ENCODE data around the gene CDH2.

The CDH2 gene

DNA sequence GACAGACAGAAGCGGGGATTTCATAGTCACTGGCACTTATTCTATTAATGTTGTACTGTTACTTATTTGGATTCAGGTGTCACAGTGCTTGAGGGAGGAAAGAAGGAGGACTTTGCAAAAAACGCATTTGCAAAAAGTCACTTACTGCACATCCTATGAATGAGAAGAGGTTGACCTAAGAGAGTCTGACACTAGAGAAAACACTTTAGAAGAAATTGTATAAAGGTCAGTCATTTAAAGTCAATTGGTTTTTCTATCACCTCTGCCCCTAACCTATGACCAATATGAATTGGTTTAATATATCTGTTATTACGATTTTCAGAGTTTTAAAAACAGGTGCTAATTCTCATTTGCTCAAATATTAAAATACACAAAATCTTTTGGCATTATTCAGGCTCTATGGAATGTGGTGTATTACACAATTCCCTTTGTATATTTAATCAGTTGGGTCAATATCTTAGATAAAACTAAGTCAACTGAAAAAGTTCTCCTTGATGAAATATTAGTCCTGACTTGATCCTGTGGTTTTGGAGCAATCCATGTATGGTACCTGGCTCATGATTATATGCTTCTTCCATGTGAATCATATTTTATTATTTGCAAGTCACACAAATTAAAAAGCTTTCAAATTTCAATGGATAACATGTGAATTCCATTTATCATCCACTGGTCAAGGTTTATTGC, 157.4 kb downstream of the CDH2 start:
- TF ChIP-seq ZNF565 (CRISPR knock-in tag; conservative IDR thresholded peaks at IDR 0.05; ENCODE audit: low read depth) = no peak
- peak; percentile 9; the same call in 1 of the 2 replicates for TF ChIP-seq ISL1 (CRISPR knock-in tag; IDR thresholded peaks at IDR 0.05)
- no peak for ATAC-seq

DNA sequence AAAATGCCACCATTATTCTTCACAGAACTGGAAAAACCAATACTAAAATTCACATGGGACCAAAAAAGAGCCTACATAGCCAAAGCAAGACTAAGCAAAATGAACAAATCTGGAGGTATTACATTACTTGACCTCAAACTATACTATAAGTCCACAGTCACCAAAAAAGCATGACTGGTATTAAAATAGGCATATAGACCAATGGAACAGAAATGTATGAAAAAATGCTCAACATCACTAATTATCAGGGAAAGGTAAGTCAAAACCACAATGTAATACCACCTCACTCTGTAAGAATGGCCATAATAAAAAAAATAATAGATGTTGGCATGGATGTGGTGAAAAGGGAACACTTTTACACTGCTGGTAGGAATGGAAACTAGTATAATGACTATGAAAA, 158.6 kb downstream of the CDH2 start:
- TF ChIP-seq POU6F1 (CRISPR knock-in tag; IDR thresholded peaks at IDR 0.05; ENCODE audit: borderline replicate concordance, low read depth) = no peak
- no peak for TF ChIP-seq ZFP3 (CRISPR knock-in tag; IDR thresholded peaks at IDR 0.05)
- TF ChIP-seq ISL1 (CRISPR knock-in tag; IDR thresholded peaks at IDR 0.05) = no peak
- TF ChIP-seq PATZ1 (CRISPR knock-in tag; IDR thresholded peaks at IDR 0.05; ENCODE audit: borderline replicate concordance) = no peak
- TF ChIP-seq ZNF8 (CRISPR knock-in tag; IDR thresholded peaks at IDR 0.05) = no peak
- no peak for TF ChIP-seq CREB5 (CRISPR knock-in tag; IDR thresholded peaks at IDR 0.05; ENCODE audit: low read depth)
- no peak for TF ChIP-seq ARNTL (CRISPR knock-in tag; IDR thresholded peaks at IDR 0.05; ENCODE audit: borderline replicate concordance, low read depth)
- TF ChIP-seq ZFP30 (CRISPR knock-in tag; IDR thresholded peaks at IDR 0.05) = no peak
- no peak for TF ChIP-seq ZNF70 (CRISPR knock-in tag; IDR thresholded peaks at IDR 0.05)
- ATAC-seq = no peak

DNA sequence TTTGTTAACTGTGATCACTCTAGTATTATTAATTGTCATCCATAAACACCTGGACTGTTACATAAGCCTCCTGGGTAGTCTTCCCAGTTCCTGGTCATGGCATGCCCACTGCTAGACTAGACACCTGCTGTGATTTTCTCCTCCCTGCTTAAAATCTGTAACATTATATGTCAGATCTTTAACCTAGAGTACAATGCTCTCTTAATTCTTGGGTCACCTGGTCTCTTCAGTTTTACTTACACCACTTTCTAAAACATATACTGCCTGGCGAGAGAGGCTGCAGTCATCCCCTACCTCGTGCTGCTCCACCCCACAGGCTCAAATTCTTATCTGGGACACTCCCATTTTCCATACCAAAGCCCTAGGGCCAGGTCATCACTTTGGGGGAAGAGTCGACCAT, 161.3 kb downstream of the CDH2 start:
- ATAC-seq = no peak
- TF ChIP-seq SNAI2 (CRISPR knock-in tag; IDR thresholded peaks at IDR 0.05) (no peak), PATZ1 (CRISPR knock-in tag; IDR thresholded peaks at IDR 0.05; ENCODE audit: borderline replicate concordance) (no peak), ISL1 (CRISPR knock-in tag; IDR thresholded peaks at IDR 0.05) (no peak), ARNTL (CRISPR knock-in tag; IDR thresholded peaks at IDR 0.05; ENCODE audit: borderline replicate concordance, low read depth) (no peak), POU6F1 (CRISPR knock-in tag; IDR thresholded peaks at IDR 0.05; ENCODE audit: borderline replicate concordance, low read depth) (no peak), GLIS3 (CRISPR knock-in tag; IDR thresholded peaks at IDR 0.05) (no peak), TCF4 (CRISPR knock-in tag; IDR thresholded peaks at IDR 0.05; ENCODE audit: borderline replicate concordance) (no peak), CSDC2 (CRISPR knock-in tag; IDR thresholded peaks at IDR 0.05) (no peak), PPARA (CRISPR knock-in tag; IDR thresholded peaks at IDR 0.05; ENCODE audit: borderline replicate concordance) (no peak), ZNF8 (CRISPR knock-in tag; IDR thresholded peaks at IDR 0.05) (no peak), CREB5 (CRISPR knock-in tag; IDR thresholded peaks at IDR 0.05; ENCODE audit: low read depth) (no peak), ZNF70 (CRISPR knock-in tag; IDR thresholded peaks at IDR 0.05) (no peak), ZNF565 (CRISPR knock-in tag; conservative IDR thresholded peaks at IDR 0.05; ENCODE audit: low read depth) (no peak), OSR1 (CRISPR knock-in tag; IDR thresholded peaks at IDR 0.05) (no peak)
- TF ChIP-seq, protein P1, sequence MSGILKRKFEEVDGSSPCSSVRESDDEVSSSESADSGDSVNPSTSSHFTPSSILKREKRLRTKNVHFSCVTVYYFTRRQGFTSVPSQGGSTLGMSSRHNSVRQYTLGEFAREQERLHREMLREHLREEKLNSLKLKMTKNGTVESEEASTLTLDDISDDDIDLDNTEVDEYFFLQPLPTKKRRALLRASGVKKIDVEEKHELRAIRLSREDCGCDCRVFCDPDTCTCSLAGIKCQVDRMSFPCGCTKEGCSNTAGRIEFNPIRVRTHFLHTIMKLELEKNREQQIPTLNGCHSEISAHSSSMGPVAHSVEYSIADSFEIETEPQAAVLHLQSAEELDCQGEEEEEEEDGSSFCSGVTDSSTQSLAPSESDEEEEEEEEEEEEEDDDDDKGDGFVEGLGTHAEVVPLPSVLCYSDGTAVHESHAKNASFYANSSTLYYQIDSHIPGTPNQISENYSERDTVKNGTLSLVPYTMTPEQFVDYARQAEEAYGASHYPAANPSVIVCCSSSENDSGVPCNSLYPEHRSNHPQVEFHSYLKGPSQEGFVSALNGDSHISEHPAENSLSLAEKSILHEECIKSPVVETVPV (CRISPR knock-in tag; IDR thresholded peaks at IDR 0.05) = no peak
